Right lobe of liver (tissue), 4 donors: ENCODE measurements around the gene EHBP1L1.

Source experiments
- POLR2A ChIP-seq: fragments of 450-650 bp; IDR thresholded peaks from one replicate; pipeline ENCODE4 v1.6.1; 2017; ENCODE audit warnings: antibody characterized with exemption, mild to moderate bottlenecking
- TF ChIP-seq, protein P1 (sequence below), 4 donors: fragments of 200-600 bp in 3 of 4; fragments of 450-650 bp in 1 of 4; IDR thresholded peaks; one replicate each; pipeline versions ENCODE4 v1.5.1 to v1.8.0; 2016 to 2022; ENCODE audit warnings: antibody characterized with exemption in 4 of 4, mild to moderate bottlenecking in 2 of 4
- donor health status: DM: no; HTN: no; CAD: no.
- donor health status: DM: no; HTN: no; CAD: no.
- donor health status: DM: no; HTN: yes; CAD: no.

DNA sequence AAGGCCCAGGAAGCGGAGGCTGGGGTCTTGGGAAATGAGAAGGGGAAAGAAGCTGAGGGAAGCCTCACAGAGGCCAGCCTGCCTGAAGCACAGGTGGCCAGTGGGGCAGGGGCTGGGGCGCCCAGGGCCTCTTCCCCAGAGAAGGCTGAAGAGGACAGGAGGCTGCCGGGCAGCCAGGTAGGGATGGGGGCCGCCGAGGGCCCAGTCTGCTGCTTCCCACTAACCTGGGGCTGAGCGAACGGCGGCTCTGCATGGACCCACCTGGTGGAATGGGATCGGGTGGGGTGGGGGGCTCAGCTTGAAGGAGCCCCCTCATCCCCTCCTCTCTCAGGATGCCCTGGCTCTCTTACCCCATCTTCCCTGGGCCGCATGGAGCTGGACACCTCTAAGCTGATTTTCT lies 7.7 kb downstream of the EHBP1L1 start:
- TF ChIP-seq, protein P1, sequence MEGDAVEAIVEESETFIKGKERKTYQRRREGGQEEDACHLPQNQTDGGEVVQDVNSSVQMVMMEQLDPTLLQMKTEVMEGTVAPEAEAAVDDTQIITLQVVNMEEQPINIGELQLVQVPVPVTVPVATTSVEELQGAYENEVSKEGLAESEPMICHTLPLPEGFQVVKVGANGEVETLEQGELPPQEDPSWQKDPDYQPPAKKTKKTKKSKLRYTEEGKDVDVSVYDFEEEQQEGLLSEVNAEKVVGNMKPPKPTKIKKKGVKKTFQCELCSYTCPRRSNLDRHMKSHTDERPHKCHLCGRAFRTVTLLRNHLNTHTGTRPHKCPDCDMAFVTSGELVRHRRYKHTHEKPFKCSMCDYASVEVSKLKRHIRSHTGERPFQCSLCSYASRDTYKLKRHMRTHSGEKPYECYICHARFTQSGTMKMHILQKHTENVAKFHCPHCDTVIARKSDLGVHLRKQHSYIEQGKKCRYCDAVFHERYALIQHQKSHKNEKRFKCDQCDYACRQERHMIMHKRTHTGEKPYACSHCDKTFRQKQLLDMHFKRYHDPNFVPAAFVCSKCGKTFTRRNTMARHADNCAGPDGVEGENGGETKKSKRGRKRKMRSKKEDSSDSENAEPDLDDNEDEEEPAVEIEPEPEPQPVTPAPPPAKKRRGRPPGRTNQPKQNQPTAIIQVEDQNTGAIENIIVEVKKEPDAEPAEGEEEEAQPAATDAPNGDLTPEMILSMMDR (IDR thresholded peaks at IDR 0.05): no peak
- TF ChIP-seq POLR2A: no peak
